Measurements from ENCODE around the gene CDC42.

CDC42 gene

DNA sequence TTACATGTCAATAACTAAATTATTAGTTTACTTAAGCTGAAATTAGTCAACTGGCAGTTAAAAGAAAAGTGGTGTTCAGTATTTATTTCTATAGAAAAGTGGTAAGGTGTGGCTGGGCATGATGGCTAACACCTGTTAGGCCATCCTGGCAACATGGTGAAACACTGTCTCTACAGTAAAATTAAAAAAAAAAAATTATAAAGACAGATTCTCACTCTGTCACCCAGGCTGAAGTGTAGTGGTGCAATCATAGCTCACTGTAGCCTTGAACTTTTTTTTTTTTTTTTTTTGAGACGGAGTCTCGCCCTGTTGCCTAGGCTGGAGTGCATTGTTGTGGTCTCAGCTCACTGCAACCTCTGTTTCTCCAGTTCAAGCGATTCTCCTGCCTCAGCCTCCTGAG lies 57.5 kb downstream of the CDC42 start:
- no peak for DNase-seq (ENCODE audit: low read depth)

DNA sequence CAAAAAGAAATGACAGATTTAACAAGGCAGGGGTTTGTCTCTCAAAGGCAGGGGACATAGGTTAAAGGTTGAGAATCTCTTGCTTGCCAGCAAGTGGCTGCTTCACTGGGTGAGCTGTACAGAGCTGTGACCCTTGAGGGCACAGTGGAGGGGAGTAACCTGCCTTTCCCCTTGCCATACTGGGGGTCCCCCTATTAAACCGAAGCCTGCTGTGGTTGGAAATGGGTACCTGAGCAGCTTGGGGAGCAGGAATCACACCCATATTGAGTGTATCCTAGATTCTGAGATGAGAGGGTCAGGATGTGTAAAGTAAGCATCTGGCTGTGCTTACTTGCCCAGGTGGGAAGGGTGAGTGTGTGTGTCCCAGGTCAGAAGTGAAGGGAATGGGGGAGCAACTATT lies 58.6 kb downstream of the CDC42 start:
- DNase-seq (ENCODE audit: low read depth), result no peak

DNA sequence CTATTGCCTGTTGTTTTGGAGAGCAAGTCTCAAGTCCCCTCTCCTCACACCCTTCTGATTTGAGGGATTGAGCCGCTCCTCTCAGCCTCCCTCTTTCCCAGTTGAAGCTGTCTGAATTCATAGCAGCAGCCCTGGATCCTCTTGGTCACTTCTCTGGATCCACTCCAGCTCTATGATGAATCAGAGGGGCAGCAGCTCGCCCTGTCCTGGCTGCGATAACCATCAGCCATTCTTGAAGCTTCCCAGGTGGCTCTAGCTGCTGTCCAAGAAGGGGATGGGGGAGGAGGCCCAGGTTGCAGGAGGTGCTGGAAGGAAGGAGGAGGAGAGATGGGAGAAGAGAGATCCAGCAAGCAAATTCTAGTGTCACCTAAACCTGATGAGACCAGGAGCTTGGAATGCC lies 59.1 kb downstream of the CDC42 start:
- DNase-seq (ENCODE audit: low read depth), result no peak

DNA sequence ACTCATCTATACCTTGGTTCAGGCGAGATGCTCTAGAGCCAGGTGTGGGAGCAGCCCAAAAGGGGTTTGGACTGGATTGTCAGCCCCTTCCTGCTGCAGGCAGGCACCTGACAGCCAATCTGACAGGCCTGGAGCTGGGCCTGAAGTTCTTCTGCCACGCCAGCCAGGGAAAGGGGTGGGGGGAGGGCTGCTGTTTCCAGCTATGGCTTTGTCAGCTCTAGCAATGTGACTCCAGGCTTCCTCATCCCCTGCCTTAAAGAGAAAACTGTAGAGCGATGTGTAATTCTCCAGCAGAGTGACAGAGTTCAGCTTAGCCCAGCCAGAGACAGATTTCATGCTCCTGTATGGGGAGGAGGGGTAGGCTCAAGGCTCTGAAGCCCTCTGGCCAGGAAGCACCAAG lies 60.0 kb downstream of the CDC42 start:
- no peak for DNase-seq (ENCODE audit: low read depth)

DNA sequence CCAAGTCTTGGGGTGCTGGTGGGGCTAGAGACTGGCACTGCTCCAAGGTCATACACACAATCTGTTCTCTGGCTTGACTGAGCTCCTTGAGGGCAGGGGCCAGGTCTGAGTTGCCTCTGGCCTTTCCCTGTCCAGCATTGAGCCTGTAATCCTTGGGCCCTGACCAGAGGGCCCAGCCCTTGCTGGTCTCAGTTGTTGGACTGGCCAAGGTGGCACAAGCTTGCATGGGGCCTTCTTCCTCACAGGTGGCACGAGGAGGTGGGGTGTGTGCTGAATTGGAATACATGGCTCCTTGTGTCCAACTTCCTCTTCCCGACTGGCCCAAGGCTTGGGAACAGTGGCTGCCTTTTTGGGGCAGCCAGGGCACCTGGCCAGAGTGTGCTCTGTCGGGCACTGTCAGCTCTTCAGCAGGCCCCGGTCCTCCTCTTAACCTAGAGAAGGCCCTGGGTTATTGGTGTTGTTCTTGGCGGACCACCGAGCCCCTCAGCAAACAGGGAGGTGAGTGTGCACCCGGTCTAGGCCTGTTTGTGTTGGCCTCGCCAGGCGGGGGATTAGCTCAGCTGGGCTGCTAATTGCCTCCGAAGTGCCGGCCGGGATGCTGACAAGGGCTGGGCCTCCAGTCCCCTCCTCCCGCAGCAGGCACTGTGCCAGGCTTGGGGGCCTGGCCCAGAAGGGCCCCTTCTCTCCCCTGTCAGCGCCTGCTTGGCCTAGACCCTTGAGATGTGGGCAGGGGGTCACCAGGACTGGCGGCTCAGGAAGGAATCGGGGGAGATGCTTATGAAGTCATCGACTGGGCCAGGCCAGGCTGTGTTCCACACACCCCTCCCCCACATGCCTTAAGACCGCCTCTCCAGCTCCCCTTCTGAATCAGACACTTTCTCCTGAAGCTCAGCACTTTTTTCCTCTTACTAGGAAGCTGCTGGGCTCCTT lies 61.8 kb downstream of the CDC42 start:
- no peak for DNase-seq (ENCODE audit: low read depth)

DNA sequence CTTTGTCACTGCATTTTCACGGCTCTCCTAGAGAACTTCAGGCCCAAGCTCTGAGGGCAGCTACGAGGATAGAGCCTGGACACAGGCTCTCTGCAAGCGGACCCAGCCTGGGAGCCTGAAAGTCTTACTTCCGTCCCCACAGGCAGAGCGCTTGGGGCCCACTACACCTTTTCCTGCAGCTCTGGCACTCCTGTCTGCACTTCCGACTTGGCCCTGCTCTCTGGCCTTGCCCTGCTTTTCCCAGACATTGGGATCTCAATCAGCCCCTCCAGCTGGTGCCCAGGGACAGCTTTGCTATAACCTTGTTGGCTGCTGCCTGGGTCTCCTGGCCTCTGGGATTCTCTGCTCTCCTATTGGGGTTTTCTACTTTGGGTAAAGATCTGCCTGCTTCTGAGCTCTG lies 62.8 kb downstream of the CDC42 start:
- no peak for DNase-seq (ENCODE audit: low read depth)

DNA sequence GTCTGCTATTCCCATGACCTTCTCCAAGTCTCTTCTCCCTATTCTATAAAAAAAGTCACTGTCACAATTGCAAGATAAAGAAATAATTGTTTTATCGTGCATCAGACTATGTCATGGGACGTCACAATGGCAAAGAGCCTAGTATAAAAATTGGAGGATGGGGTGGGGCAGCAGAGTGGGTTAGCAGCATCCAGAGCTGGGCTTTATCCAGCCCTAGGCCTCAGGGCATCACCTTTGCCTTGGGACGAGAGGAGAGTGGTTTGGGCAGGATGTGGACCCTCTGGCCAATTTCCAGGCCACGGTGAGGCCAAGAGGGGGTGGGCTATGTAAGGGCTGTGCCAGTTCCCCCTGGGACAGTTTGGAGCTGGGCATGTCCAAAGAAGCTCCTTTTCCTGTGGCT lies 64.7 kb downstream of the CDC42 start:
- DNase-seq (ENCODE audit: low read depth), result no peak

DNA sequence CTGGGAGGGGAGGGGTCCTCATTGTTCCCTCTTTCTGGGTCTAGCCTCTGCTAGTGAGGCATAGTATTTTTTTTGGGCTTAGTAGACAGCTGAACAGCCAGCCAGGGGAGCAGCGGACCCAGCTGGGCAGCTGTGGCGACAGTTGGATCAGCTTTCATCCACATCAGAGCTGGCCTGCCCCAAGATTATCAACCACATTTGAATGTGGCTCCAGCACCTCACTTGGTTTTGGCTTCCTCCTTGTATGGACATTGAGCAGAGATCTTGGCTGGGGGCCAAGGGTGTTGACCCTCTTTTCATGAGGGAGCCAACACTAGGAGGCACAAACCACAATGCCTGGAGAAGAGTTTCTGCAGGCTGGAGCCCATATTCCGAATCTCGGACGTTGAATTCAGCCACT lies 65.3 kb downstream of the CDC42 start:
- no peak for DNase-seq (ENCODE audit: low read depth)

DNA sequence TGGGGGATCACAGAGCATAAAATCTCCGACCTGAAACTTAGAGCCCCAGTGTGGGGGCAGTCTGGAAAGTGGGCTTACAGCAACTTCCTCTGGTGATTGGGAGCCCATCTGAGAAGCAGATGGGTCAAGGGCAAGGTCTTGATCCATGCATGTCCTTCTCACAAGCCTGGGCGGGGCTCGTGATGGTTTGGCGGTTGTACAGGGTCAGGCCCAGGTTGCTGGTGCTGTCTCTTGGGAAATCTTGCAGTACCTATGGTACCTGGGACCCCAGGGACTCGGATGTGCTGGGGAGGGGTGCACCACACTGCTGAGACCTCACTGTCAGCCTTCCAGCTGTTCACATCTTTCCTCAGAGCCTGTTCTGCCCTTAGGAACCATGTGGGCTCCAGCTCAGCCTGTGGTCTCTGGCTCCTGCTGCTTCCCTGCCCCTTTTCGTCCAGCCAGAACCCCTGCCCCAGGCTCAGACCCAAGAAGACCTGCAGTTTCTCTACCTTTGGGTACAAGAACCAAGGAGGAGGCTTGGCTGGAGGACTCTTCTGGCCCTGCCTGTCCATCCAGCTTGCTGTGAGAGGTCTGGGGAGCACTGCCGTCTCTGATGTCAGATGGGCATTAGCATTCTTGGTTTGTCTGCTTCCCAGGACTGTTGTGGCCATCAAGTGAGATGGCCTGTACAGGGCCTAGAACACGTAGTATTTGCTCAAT lies 65.9 kb downstream of the CDC42 start:
- DNase-seq (ENCODE audit: low read depth), result no peak

DNA sequence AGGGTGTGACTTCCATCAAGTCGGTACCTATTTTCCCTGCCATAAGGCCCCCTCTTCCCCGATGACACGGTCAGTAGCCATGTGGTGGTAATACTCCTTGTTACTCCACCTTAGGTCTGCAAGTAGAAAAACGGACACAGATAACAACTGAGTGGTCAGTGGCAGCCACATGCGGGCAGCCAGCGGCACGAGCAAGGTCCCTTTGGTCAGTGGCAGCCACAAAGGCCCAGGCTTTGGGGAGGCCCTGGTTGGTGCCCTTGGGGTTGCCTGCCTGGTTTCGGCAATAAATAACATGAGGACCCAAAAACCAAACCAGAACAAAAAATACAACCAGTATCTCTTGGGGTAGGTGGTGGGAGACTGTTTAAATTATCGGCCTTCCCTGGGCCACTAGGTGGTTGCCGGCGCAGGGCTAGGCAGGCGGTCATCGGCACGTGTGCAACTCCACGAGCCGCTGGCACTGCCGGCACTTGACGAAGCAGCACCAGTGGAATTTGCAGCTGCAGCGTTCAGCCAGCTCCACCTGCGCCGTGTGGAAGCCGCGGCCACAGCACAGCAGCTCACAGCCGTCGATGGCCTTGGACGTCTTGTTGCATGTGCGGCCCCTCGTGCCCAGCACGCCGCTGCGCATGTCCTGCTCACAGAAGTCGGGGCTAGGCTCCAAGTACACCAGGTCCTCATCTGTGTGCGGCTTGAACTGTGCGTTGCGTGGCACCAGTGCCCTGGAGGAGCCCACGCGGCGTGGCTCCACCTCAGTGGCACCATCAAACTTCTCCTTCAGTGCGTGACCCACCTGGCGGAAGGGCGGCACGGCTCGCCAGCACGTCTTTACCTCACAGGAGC lies 67.3 kb downstream of the CDC42 start:
- no peak for DNase-seq (ENCODE audit: low read depth)

DNA sequence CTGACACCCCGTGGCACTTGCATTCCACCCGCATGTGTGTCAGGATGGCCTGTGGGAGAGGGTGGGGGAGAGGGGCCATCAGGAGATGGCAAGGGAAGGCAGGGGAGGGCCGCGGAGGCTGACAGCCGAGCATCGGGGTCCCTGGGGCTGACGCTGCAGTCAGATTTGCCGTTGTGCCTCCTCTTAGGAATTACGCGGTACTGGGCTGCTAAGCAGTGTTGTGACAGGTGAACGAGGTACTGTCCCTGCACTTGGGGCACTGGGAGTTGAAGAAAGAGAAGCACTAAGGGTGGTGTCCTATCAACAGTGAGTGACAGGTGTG lies 67.9 kb downstream of the CDC42 start:
- DNase-seq (ENCODE audit: low read depth), result no peak

DNA sequence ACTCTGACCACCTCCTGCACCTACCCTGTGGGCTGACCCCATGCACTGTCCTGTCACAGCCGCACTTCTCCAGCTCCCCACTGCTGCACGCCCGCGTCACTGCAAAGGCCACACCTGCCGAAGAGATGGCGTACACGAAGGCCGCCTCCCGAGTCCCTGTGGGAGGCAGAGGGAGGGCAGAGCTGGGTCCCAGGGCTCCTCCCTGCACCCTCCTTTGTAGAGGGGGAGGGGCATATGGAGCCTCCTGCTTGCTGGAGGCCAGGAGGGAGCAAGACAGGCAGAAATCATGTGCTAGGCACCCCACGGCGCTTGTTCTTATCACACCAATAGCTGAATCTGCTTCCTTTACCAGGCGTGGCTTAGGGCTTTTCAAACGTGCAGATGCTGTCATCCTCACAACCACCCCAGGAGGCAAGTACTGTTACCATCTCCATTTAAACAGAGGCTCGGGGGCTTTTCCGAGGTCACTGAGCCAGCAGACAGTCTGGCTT lies 69.0 kb downstream of the CDC42 start:
- no peak for DNase-seq (ENCODE audit: low read depth)

DNA sequence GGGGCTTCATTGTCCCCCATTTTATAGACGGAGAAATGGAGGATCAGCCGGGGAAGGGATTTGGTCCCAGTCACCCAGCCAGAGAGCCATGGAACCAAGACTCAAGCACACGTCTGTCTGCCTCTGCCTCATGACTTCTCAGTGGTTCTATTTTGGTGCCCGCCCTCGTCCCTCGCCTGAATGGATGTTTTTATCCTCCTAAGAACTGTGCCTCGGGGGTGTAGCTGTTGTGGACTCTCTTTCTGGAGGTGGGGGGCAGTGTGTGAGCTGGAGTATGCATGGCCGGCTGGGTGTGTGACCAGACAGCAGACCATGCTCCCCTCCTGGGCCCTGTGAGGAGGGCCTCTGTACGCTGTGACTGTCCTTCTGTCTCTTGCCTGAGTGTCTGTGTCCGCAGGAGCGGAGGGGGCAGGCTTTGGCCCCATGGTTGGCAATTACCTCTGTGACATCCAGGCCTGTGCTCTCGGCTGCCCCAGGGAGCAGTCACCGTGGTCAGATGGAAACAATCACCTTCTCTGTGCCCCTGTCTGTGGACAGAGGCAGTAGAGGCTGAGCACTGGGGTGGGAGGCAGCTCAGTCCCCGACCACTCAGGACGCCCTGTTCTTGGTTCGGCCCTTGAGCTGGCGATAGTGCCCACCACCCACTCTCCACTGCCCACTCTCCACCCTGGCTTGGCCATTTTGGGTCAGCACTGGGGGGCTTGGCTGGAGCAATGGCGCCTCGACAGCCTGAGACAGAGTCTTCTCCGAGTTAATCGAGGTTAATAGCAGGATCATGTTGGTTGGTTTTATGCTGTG lies 70.0 kb downstream of the CDC42 start:
- DNase-seq (ENCODE audit: low read depth), result no peak

DNA sequence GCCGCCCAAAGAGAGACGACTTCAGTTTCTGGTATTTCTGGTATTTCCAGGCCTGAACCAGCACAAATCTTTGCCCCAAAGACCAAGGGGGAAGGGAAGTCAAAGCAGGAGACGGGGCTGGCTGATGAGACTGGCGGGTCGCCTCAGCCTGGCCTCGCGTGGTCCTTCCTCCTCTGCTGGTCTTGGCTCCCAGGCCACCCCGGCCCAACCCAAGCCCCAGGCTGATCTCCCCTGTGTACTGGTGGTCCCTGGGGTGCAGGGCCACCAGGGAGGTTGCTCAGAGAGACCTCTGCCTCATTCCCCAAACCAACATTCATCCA lies 70.5 kb downstream of the CDC42 start:
- DNase-seq (ENCODE audit: low read depth), result no peak

DNA sequence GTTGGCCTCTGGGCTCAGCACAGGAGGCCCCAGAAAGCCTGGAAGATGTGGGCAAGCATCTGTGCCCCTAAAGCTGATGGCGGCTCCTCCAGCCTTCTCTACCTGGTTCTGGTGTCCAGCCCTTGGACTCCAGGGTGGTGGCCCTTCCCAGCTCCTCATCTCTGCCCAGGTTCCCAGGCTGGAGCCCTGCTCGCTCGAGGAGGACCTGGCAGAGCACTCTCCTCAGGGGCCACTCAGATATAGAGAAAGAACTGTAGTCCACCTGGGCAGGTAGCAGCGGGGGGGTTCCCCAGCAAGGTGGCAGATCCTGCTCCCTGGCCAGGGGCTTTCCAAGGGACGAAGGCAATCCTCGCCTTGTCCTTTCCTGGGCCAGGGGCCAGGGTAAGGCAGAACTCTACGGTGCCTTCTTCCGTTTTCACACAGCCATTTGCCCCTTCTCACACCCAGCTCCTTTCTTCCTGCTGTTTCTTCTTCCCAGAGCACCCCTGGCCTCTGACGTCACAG lies 71.4 kb downstream of the CDC42 start:
- no peak for DNase-seq (ENCODE audit: low read depth)

DNA sequence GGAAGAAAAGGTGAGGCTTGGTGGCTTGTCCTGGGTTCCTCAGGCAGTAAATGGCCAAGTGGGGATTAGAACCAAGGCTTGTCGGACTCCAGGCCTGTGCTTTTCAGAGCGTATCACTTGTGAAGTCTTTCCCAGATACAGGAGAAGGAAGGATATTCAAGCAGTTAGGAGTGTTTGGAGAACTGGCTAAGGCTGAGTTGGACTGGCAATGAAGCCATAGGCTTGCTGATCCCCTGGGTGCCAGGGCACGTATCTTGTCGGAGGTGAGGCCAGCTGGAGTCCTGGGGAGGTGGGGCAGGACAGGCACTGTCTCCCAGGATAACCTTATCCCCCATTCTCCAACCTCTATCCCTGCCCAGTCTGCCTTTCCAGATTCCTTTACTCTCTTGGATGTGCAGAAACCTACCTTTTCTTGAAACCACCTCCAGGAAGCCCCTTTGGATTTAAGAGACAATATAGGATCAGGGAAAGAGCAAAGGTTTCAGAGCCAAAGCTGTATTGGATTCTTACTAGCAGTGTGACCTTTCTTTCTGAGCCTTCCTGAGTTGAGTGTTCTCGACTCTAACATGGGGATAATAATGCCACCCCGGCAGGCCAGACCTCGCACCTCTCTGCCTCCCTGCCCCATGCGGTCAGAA lies 72.2 kb downstream of the CDC42 start:
- DNase-seq (ENCODE audit: low read depth), result no peak

DNA sequence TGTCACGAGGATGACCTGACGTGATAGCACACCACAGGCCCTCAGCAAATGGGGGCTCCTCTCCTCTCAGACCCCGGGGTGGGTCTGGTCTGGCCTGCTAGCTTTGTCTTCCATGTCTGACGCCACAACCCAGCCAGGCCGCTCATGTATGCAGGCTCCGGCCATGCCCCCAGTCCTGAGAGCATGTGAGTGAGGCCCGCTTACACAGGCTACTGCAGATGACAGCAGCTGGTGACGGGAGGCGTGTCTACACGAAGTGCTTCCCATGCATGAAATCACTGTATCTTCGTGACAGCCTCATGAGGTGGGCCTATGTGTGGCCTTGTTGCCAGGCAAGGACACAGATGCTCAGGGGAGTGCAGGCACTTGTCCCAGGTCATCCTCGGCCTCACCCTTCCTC lies 74.0 kb downstream of the CDC42 start:
- DNase-seq (ENCODE audit: low read depth), result no peak

DNA sequence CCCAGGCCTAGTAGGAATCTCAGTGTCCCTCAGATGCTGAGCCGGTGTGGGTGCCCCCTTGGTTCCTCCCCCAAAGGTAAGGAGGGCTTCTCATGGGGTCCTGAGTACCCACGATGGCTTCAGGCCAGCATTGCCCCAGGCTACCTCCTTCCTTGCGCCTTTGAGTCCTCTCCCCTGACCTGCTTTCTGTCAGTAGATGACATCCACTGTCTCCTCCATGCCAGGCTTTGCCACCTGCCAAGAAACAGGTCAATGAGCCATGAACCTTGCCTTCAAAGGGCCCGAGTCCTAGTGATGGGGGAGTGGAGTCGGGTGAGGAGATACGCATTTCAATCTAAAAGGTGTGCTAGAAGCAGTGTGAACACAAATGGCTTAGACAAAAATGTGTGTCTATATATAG lies 74.7 kb downstream of the CDC42 start:
- DNase-seq (ENCODE audit: low read depth), result no peak

DNA sequence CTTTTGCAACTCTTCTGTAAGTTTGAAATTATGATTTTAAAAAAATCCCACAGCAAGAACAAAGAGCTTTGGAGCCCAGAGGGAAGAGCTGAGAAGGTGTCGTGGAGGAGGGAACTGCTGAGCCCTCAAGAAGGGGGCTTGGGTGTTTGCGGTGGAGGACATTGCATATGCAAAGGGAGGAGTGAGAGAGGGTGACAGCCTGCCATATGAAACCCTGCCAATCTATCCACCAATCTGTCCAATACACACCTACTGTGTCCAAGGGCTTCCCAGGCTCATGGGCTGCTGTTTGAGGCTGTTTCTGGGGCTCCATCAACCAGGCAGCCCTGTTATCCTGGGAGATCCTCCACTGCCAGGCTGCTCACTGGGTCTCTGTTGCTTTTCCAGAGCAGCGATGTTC lies 75.2 kb downstream of the CDC42 start:
- no peak for DNase-seq (ENCODE audit: low read depth)

DNA sequence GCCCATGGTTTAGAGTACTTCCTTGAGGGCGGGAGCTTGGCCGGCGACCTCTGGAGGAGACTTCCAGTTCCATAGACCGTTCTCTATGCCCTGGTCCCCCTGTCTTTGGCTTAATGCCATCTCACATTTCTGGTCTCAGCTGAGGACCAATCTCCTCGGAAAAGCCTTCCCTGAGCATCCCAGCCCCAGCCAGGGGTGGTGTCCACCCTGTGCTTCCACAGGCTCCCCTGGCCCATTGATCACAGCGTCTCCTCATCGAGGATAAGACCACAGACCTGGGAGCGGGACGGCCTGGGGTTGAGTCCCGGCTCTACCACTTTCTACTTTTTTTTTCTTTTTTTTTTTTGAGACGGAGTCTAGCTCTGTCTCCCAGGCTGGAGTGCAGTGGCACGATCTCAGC lies 75.9 kb downstream of the CDC42 start:
- no peak for DNase-seq (ENCODE audit: low read depth)

DNA sequence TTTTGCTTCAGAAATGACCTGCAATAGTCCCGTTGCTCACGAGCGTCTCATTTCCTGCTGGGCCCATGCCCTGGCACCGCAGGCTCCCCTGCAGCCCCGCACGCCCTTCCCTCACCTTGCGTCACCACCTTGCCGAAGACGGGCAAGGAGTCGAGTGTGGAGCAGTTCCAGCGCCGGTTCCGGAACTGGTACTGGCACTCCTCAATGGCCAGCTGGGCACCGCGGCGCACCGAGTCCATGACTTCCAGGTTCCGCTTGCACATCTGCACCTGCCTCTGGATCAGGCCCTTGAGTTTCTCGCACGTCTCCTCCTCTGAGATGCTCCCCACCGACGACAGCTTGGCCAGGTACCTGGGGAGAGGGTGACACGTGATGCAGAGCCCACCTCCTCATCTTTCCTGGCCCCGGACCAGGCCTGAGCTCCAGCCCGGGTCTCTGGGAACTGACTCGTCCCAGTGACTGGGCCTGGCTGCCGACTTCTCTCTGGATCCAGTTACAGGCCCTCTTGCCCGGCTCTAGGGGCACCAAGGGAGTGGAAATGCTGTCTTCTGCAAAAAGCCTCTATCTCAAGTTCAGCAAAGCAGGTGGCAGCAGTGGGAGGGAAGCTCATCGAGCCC lies 77.1 kb downstream of the CDC42 start:
- DNase-seq (ENCODE audit: low read depth), result no peak

Data from activated T-cell treated with anti-CD3 and anti-CD28 coated beads for 48 hours (primary cell).